BJ (cell line): Measurements from ENCODE around the gene CEL. TPM values are rescaled to one million over a fixed set of nuclear protein-coding genes. Genes with fewer than 3 reads are reported as not detected.

ENCODE experiments used
- CTCF ChIA-PET: fragments of 350-600 bp; formaldehyde crosslinking; extraction: SDS; loops from one replicate; lab custom pipeline; 2021; ENCODE audit warnings: antibody characterized with exemption, inconsistent platforms; lab: Yijun Ruan, JAX
- POLR2A ChIA-PET: fragments of 300-600 bp; sonication (Branson Sonifier 250); formaldehyde crosslinking; extraction: SDS; loops from one replicate; lab custom pipeline; 2021; ENCODE audit warnings: antibody characterized with exemption; lab: Charles Lee
- DNase-seq: peaks from one replicate; pipeline ENCODE4 v3.0.0-alpha.2; 2011; ENCODE audit warnings: low read depth
- H3K27me3 ChIP-seq: 2 replicates; pipeline ENCODE4 v1.6.0; 2011; ENCODE audit warnings: low read length; ENCODE audit not compliant: control insufficient read depth, insufficient read depth
- H3K36me3 ChIP-seq: 2 replicates; pipeline ENCODE4 v1.5.1; 2011; ENCODE audit warnings: low read length; ENCODE audit not compliant: control insufficient read depth, insufficient read depth
- H3K4me3 ChIP-seq: 2 replicates; pipeline ENCODE4 v1.5.1; 2011; ENCODE audit warnings: low read depth, mild to moderate bottlenecking, control low read depth, low read length
- CTCF ChIP-seq: IDR thresholded peaks from 2 replicates; pipeline ENCODE4 v1.5.1; 2011; ENCODE audit warnings: low read depth, mild to moderate bottlenecking, control low read depth, inconsistent platforms, low read length, moderate library complexity; ENCODE audit not compliant: insufficient read depth
- polyA plus RNA-seq: library from polyadenylated mRNA; depleted of rRNA; stranded (reverse); fragments of >200 nt; gene quantifications from 2 replicates; pipeline ENCODE4 v1.2.3, GENCODE V29; 2011

CEL gene
- polyA plus RNA-seq, 1 experiment = 0.49 TPM

GRCh38 chr9:133055788-133056420 is 5.9 kb upstream of the CEL start:
- POLR2A ChIA-PET = no interaction called here
- Histone ChIP-seq H3K27me3 (no peaks in the 10 kb centered on the region), H3K36me3 (peaks cover 31% of the 10 kb centered on the region), H3K4me3 (no peak overlapping the region)
- CTCF ChIA-PET = interaction anchor here (0.7 to 1.9 kb wide), 2 partner anchors 15 to 48 kb away, joined by 3 to 10 read pairs; no protein-coding TSS in a partner anchor
- TF ChIP-seq CTCF = no peak
- no peak for DNase-seq

- TF ChIP-seq CTCF = no peak
- peaks cover 27% of the 10 kb centered on the region for H3K36me3 ChIP-seq
- H3K4me3 ChIP-seq = no peak overlapping the region
- POLR2A ChIA-PET = no interaction called here
- no peak for DNase-seq
- CTCF ChIA-PET = interaction anchor here (0.7 to 1.3 kb wide), 2 partner anchors 19 to 47 kb away, joined by 3 to 5 read pairs; no protein-coding TSS in a partner anchor
- no peaks in the 10 kb centered on the region for H3K27me3 ChIP-seq
Measured at GRCh38 chr9:133056533-133056932, 5.2 kb upstream of the CEL start.

GRCh38 chr9:133057006-133057405 is 4.8 kb upstream of the CEL start:
- no peaks in the 10 kb centered on the region for H3K27me3 ChIP-seq
- no peak for TF ChIP-seq CTCF
- DNase-seq = no peak
- no peak overlapping the region for H3K4me3 ChIP-seq
- CTCF ChIA-PET = interaction anchor here (0.7 to 1.5 kb wide), 4 partner anchors 18 to 88 kb away, joined by 3 to 6 read pairs (median 4); no protein-coding TSS in a partner anchor
- POLR2A ChIA-PET = no interaction called here
- peaks cover 23% of the 10 kb centered on the region for H3K36me3 ChIP-seq

GRCh38 chr9:133057553-133057952 is 4.2 kb upstream of the CEL start:
- H3K27me3 ChIP-seq = no peaks in the 10 kb centered on the region
- POLR2A ChIA-PET = no interaction called here
- no peak overlapping the region for H3K4me3 ChIP-seq
- no peak for TF ChIP-seq CTCF
- H3K36me3 ChIP-seq = peaks cover 22% of the 10 kb centered on the region
- CTCF ChIA-PET = interaction anchor here (1.3 to 1.5 kb wide), 3 partner anchors 18 to 87 kb away, joined by 4 to 6 read pairs (median 5); no protein-coding TSS in a partner anchor
- no peak for DNase-seq

- TF ChIP-seq CTCF = no peak
- Histone ChIP-seq H3K27me3 (no peaks in the 10 kb centered on the region), H3K4me3 (no peak overlapping the region), H3K36me3 (peaks cover 22% of the 10 kb centered on the region)
- CTCF ChIA-PET = interaction anchor here (1.3 to 1.5 kb wide), 3 partner anchors 17 to 87 kb away, joined by 4 to 6 read pairs (median 5); no protein-coding TSS in a partner anchor
- POLR2A ChIA-PET = no interaction called here
- no peak for DNase-seq
Measured at GRCh38 chr9:133058071-133058470, 3.7 kb upstream of the CEL start.
